GM12878 (cell line): ENCODE results near the gene TMPRSS4. TPM values are rescaled to one million over a fixed set of nuclear protein-coding genes. Genes with fewer than 3 reads are reported as not detected.

Experiments
- ATAC-seq: fragments of 200-7000 bp; cut with Tn5 transposase; 3 replicates; pipeline ENCODE4 v1.9.1; 2020; ENCODE audit warnings: mild to moderate bottlenecking, moderate library complexity
- BruUV-seq: library from RNA; stranded (reverse); fragments of 400-500 nt; replicated peaks from 2 replicates; lab custom pipeline; 2021; lab: Mats Ljungman, UMichigan
- CTCF ChIA-PET: fragments of 300-600 bp; sonication (Branson Sonifier 250); formaldehyde crosslinking; extraction: SDS; loops from one replicate; lab custom pipeline; 2021; ENCODE audit warnings: inconsistent platforms; lab: Yijun Ruan, JAX
- POLR2A ChIA-PET: fragments of 350-600 bp; formaldehyde crosslinking; extraction: SDS; loops from one replicate; lab custom pipeline; 2021; ENCODE audit warnings: inconsistent platforms; lab: Charles Lee
- RAD21 ChIA-PET: fragments of 300-600 bp; sonication (Branson Sonifier 250); formaldehyde crosslinking; loops from one replicate; lab custom pipeline; 2023; ENCODE audit warnings: antibody characterized with exemption; ENCODE audit not compliant: unreplicated experiment; lab: Charles Lee
- SMC1A ChIA-PET: fragments of 300-600 bp; sonication (Branson Sonifier 250); formaldehyde crosslinking; loops from one replicate; lab custom pipeline; 2023; ENCODE audit not compliant: unreplicated experiment, uncharacterized antibody; lab: Charles Lee
- DNase-seq: peaks from one replicate; pipeline ENCODE4 v3.0.0-alpha.2; 2011; ENCODE audit warnings: low read depth, low spot score
- FAIRE-seq: peaks from 3 replicates; lab custom pipeline; 2011; peaks lifted over from hg19 to GRCh38; lab: Jason Lieb, UNC
- H2AFZ ChIP-seq: 2 replicates; pipeline ENCODE4 v1.6.0; 2011; ENCODE audit warnings: low read depth, low read length, control low read depth; ENCODE audit not compliant: control insufficient read depth
- H3K27ac ChIP-seq: 2 replicates; pipeline ENCODE4 v1.5.1; 2011; ENCODE audit warnings: control low read depth; ENCODE audit not compliant: control insufficient read depth, insufficient read depth
- H3K27me3 ChIP-seq, 2 experiments: replicated peaks in 1 of 2; 2 replicates each; pipeline versions ENCODE4 v1.6.0 to v1.6.1; 2011; ENCODE audit warnings: low read length in 1 of 2; ENCODE audit not compliant: control insufficient read depth in 2 of 2, insufficient read depth in 2 of 2
- H3K36me3 ChIP-seq, 2 experiments: 2 replicates each; pipeline ENCODE4 v1.5.1; 2011; ENCODE audit warnings: low read length in 1 of 2; ENCODE audit not compliant: control insufficient read depth in 2 of 2, insufficient read depth in 2 of 2
- H3K4me1 ChIP-seq: 2 replicates; pipeline ENCODE4 v1.6.1; 2011; ENCODE audit warnings: mild to moderate bottlenecking, low read length, moderate library complexity, mixed read lengths; ENCODE audit not compliant: control insufficient read depth, insufficient read depth
- H3K4me2 ChIP-seq: 2 replicates; pipeline ENCODE4 v1.6.0; 2011; ENCODE audit warnings: control low read depth; ENCODE audit not compliant: control insufficient read depth, insufficient read depth
- H3K4me3 ChIP-seq: fragments of 200-600 bp; sonication (generic); 2 replicates; pipeline ENCODE4 v1.5.1; 2016
- H3K79me2 ChIP-seq: 2 replicates; pipeline ENCODE4 v1.6.0; 2011; ENCODE audit warnings: low read length; ENCODE audit not compliant: control insufficient read depth, insufficient read depth
- H3K9ac ChIP-seq: 2 replicates; pipeline ENCODE4 v1.8.0; 2011; ENCODE audit warnings: low read length, control low read depth, mixed read lengths; ENCODE audit not compliant: control insufficient read depth, insufficient read depth
- H3K9me3 ChIP-seq: replicated peaks from 3 replicates; pipeline ENCODE4 v1.5.1; 2011; ENCODE audit warnings: mild to moderate bottlenecking, low read length; ENCODE audit not compliant: control insufficient read depth, insufficient read depth
- H4K20me1 ChIP-seq: 2 replicates; pipeline ENCODE4 v1.6.0; 2011; ENCODE audit not compliant: control insufficient read depth, insufficient read depth
- ATF2 ChIP-seq: IDR thresholded peaks from 2 replicates; pipeline ENCODE4 v1.6.1; 2012; ENCODE audit warnings: low read length, inconsistent platforms
- BCL11A ChIP-seq: IDR thresholded peaks from 2 replicates; pipeline ENCODE4 v1.6.1; 2011; ENCODE audit warnings: low read depth, low read length
- CBFB ChIP-seq: IDR thresholded peaks from 2 replicates; pipeline ENCODE4 v1.6.1; 2016; ENCODE audit warnings: antibody characterized with exemption, low read depth
- EED ChIP-seq: sonication (generic); IDR thresholded peaks from 2 replicates; pipeline ENCODE4 v1.6.1; 2016; ENCODE audit warnings: antibody characterized with exemption, low read depth
- ESRRA ChIP-seq: IDR thresholded peaks from 2 replicates; pipeline ENCODE4 v1.6.1; 2012; ENCODE audit warnings: mild to moderate bottlenecking, low read length, improper control_type of control experiment
- HCFC1 ChIP-seq: fragments of 150-350 bp; IDR thresholded peaks from 2 replicates; pipeline ENCODE4 v1.6.1; 2014; ENCODE audit warnings: low read length
- HDGF ChIP-seq: fragments of 450-650 bp; IDR thresholded peaks from 2 replicates; pipeline ENCODE4 v1.6.1; 2016; ENCODE audit warnings: antibody characterized with exemption
- JUNB ChIP-seq: IDR thresholded peaks from 2 replicates; pipeline ENCODE4 v1.6.1; 2016; ENCODE audit warnings: antibody characterized with exemption, mild to moderate bottlenecking
- PML ChIP-seq: IDR thresholded peaks from 2 replicates; pipeline ENCODE4 v1.6.1; 2012; ENCODE audit warnings: low read length, inconsistent platforms
- POLR2A ChIP-seq: IDR thresholded peaks from 2 replicates; pipeline ENCODE4 v1.6.1; 2011; ENCODE audit warnings: low read depth, mild to moderate bottlenecking, low read length
- POLR2AphosphoS2 ChIP-seq: IDR thresholded peaks from 2 replicates; pipeline ENCODE4 v1.6.1; 2011; ENCODE audit warnings: low read depth, mild to moderate bottlenecking, low read length, improper control_type of control experiment, moderate library complexity
- SMAD1 ChIP-seq: fragments of 450-650 bp; IDR thresholded peaks from 2 replicates; pipeline ENCODE4 v1.6.1; 2018; ENCODE audit warnings: mild to moderate bottlenecking, low read depth; ENCODE audit not compliant: partially characterized antibody
- SREBF2 ChIP-seq: IDR thresholded peaks from 2 replicates; pipeline ENCODE4 v1.6.1; 2012; ENCODE audit warnings: mild to moderate bottlenecking, low read length
- USF2 ChIP-seq: IDR thresholded peaks from 2 replicates; pipeline ENCODE4 v1.6.1; 2011; ENCODE audit warnings: low read depth, low read length, improper control_type of control experiment, borderline replicate concordance
- WRNIP1 ChIP-seq: IDR thresholded peaks from 2 replicates; pipeline ENCODE4 v1.6.1; 2011; ENCODE audit warnings: low read depth, low read length, improper control_type of control experiment, borderline replicate concordance
- ZNF24 ChIP-seq: fragments of 450-650 bp; IDR thresholded peaks from 2 replicates; pipeline ENCODE4 v1.6.1; 2017; ENCODE audit warnings: antibody characterized with exemption, mild to moderate bottlenecking
- WGBS: methylation state at CpG from one replicate; pipeline ENCODE4 v1.1.6; 2016; ENCODE audit warnings: low lambda C conversion rate; ENCODE audit not compliant: insufficient replicate concordance, insufficient coverage; ENCODE audit errors: missing lambda C conversion rate; 5-methylcytosine and 5-hydroxymethylcytosine counted together
- in situ Hi-C: fragments of 300-500 bp; cut with MboI; formaldehyde crosslinking; loops from 9 replicates; pipeline ENCODE4 v1.14.3; 2018; ENCODE audit warnings: mixed read lengths
- intact Hi-C: fragments of 100-400 bp; cut with micrococcal nuclease; formaldehyde crosslinking; loops from one replicate; pipeline ENCODE4 v1.14.2; 2022; ENCODE audit not compliant: unreplicated experiment
- polyA plus RNA-seq, 11 experiments: library from polyadenylated mRNA; depleted of rRNA in 4 of 11; unstranded in 6 of 11; stranded (reverse) in 5 of 11; fragments of >200 nt; fragmentation: Nextera tagmentation in 4 of 11; fragmentation: Illumina TruSeq in 1 of 11; extraction: Ambion mirVana in 4 of 11; extraction: Trizol in 1 of 11; gene quantifications; 1 replicate in 1 of 11; 2 replicates in 10 of 11; pipeline versions ENCODE4 v1.2.1 to v1.2.3, GENCODE V29; 2011 to 2016; ENCODE audit warnings: inconsistent platforms in 2 of 11, missing spikeins in 2 of 11, low read depth in 1 of 11
- total RNA-seq, 4 experiments: library from RNA; depleted of rRNA in 3 of 4; stranded (reverse); fragments of >200 nt in 3 of 4; fragmentation: Illumina TruSeq in 1 of 4; extraction: Trizol in 1 of 4; gene quantifications; 2 replicates each; pipeline versions ENCODE4 v1.2.1 to v1.2.3, GENCODE V29; 2013 to 2021
- TF ChIP-seq, protein P1 (sequence below): IDR thresholded peaks from 2 replicates; pipeline ENCODE4 v1.6.1; 2011; ENCODE audit warnings: borderline replicate concordance, low read depth, mild to moderate bottlenecking, moderate library complexity, low read length; ENCODE audit not compliant: insufficient read depth, poor library complexity, severe bottlenecking
- TF ChIP-seq, protein P2 (sequence below): fragments of 450-650 bp; IDR thresholded peaks from 2 replicates; pipeline ENCODE4 v1.6.1; 2017; ENCODE audit warnings: antibody characterized with exemption, mild to moderate bottlenecking, moderate library complexity

The TMPRSS4 gene
- total and polyA plus RNA-seq, 10 of the 15 experiments (the other 5 are each of a cell fraction or from before 2014, with no cell fraction given): 0.14 to 0.26 TPM; not detected in 8

DNA sequence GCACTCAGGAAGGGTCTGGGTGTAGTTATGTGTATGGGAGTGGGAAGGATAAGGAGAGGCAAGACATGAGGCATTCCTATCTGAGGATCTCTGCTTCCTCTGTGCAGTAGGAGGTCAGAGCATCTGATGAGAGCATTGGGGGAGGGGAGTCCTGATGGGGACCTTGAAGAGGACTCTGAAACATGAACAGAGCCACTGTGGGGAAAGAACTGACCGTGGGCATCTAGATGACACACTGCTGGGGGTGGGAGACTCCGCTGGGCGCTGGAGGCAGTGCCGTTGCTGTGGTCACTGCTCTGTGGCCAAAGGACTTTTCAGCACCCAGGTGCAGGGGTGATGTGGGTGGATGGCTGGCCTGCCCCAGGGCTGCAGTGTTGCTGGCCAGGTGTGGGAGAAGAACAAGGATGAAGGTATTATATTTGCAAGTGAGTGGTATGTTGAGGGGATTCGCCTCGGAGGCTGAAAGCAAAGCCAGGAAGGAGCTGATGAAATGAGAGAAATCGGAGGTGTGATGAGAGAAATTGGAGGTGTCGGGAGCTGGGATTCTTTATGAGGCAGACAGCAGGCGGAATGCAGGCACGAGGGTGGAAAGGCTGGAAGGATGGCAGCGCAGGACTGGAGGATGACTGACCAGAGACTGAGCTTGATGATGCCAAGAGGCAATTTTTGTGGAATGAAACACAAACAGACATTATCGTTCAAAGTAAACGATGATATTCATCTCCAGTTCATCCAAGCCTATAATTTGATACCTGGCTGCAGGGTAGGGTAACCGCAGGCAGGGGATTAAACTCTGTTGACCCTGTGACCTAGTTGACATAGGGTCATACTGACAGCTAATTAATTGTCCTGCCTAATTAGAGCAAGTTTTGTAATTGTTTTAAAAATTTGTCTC, 19.4 kb upstream of the TMPRSS4 start:
- H3K4me2 ChIP-seq: no peak overlapping the region
- H3K9me3 ChIP-seq: no peaks in the 10 kb centered on the region
- no peak for FAIRE-seq
- 22% methylated on average over 14 of the region's 14 CpGs for WGBS
- no peak overlapping the region for H2AFZ ChIP-seq
- no peak overlapping the region for H3K27ac ChIP-seq
- H3K9ac ChIP-seq: no peak overlapping the region
- intact Hi-C loops: no loop called here
- H3K4me1 ChIP-seq: no peaks in the 10 kb centered on the region
- no peak for TF ChIP-seq WRNIP1
- TF ChIP-seq EED: no peak
- TF ChIP-seq ESRRA: no peak
- TF ChIP-seq CBFB: no peak
- TF ChIP-seq, protein P1, sequence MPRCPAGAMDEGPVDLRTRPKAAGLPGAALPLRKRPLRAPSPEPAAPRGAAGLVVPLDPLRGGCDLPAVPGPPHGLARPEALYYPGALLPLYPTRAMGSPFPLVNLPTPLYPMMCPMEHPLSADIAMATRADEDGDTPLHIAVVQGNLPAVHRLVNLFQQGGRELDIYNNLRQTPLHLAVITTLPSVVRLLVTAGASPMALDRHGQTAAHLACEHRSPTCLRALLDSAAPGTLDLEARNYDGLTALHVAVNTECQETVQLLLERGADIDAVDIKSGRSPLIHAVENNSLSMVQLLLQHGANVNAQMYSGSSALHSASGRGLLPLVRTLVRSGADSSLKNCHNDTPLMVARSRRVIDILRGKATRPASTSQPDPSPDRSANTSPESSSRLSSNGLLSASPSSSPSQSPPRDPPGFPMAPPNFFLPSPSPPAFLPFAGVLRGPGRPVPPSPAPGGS: no peak
- TF ChIP-seq USF2: no peak
- no peak for TF ChIP-seq ZNF24
- TF ChIP-seq SMAD1: no peak
- no peak for TF ChIP-seq HDGF
- TF ChIP-seq POLR2A: no peak
- no peak for TF ChIP-seq BCL11A
- TF ChIP-seq JUNB: no peak
- no peak for TF ChIP-seq POLR2AphosphoS2
- TF ChIP-seq HCFC1: no peak
- no peak for TF ChIP-seq ATF2
- TF ChIP-seq SREBF2: no peak
- no peak for TF ChIP-seq PML
- TF ChIP-seq, protein P2, sequence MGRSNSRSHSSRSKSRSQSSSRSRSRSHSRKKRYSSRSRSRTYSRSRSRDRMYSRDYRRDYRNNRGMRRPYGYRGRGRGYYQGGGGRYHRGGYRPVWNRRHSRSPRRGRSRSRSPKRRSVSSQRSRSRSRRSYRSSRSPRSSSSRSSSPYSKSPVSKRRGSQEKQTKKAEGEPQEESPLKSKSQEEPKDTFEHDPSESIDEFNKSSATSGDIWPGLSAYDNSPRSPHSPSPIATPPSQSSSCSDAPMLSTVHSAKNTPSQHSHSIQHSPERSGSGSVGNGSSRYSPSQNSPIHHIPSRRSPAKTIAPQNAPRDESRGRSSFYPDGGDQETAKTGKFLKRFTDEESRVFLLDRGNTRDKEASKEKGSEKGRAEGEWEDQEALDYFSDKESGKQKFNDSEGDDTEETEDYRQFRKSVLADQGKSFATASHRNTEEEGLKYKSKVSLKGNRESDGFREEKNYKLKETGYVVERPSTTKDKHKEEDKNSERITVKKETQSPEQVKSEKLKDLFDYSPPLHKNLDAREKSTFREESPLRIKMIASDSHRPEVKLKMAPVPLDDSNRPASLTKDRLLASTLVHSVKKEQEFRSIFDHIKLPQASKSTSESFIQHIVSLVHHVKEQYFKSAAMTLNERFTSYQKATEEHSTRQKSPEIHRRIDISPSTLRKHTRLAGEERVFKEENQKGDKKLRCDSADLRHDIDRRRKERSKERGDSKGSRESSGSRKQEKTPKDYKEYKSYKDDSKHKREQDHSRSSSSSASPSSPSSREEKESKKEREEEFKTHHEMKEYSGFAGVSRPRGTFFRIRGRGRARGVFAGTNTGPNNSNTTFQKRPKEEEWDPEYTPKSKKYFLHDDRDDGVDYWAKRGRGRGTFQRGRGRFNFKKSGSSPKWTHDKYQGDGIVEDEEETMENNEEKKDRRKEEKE: no peak
- TF ChIP-seq, all 136 proteins: peak for 0
- ChIA-PET RAD21 (interaction anchor here (1.2 kb wide), 1 partner anchor 111 kb away, joined by 3 read pairs; no protein-coding TSS in a partner anchor), CTCF (interaction anchor here (0.7 to 9.1 kb wide), 7 partner anchors 107 to 249 kb away, joined by 3 to 364 read pairs (median 10); no protein-coding TSS in a partner anchor), POLR2A (no interaction called here), SMC1A (interaction anchor here (1.0 to 8.2 kb wide), 4 partner anchors 108 to 250 kb away, joined by 3 to 295 read pairs (median 5); no protein-coding TSS in a partner anchor)
- H3K27me3 ChIP-seq: peaks cover 1 to 3% of the 10 kb centered on the region in 2 experiments; a peak in 3 of 4 replicates
- H4K20me1 ChIP-seq: no peaks in the 10 kb centered on the region
- ATAC-seq (no peak), DNase-seq (no peak)
- BruUV-seq: no TSS peak
- H3K4me3 ChIP-seq: no peak overlapping the region
- H3K79me2 ChIP-seq: no peaks in the 10 kb centered on the region
- in situ Hi-C loops: loop anchor here (5.0 to 25.0 kb wide), 2 partner anchors 215 to 620 kb away; no protein-coding TSS in a partner anchor
- no peaks in the 10 kb centered on the region for H3K36me3 ChIP-seq
